ENCODE measurements around the gene MEF2C.

DNA sequence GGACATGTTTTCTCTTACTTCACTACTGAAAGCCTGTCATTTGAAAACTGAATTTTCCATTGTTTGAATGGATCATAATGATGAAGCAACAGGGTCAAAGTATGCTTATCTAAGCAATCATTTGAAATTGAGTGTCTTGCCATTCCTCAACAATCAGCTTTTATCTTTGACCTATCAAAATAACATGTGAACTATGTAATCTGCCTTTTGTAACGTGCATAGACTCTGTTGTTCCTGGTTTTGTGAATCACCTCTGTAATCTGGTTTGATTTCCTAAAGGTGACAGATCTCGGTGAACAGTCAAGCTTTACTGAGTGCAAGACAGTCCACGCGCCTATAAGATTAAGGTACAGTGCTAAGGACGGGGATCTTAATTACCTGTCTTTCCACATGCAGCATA is 3.3 kb downstream of the MEF2C start:
- TF ChIP-seq, protein P1, sequence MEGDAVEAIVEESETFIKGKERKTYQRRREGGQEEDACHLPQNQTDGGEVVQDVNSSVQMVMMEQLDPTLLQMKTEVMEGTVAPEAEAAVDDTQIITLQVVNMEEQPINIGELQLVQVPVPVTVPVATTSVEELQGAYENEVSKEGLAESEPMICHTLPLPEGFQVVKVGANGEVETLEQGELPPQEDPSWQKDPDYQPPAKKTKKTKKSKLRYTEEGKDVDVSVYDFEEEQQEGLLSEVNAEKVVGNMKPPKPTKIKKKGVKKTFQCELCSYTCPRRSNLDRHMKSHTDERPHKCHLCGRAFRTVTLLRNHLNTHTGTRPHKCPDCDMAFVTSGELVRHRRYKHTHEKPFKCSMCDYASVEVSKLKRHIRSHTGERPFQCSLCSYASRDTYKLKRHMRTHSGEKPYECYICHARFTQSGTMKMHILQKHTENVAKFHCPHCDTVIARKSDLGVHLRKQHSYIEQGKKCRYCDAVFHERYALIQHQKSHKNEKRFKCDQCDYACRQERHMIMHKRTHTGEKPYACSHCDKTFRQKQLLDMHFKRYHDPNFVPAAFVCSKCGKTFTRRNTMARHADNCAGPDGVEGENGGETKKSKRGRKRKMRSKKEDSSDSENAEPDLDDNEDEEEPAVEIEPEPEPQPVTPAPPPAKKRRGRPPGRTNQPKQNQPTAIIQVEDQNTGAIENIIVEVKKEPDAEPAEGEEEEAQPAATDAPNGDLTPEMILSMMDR (IDR thresholded peaks at IDR 0.05): no peak
- TF ChIP-seq POLR2A (IDR thresholded peaks at IDR 0.05): no peak
- TF ChIP-seq EP300 (IDR thresholded peaks at IDR 0.05): no peak

All from sigmoid colon (tissue), 4 donors.